ENCODE measurements around the gene ZNF17. TPM values are rescaled to one million over a fixed set of nuclear protein-coding genes. Genes with fewer than 3 reads are reported as not detected.
"Not testable (repeated sequence)": the region's sequence is repeated elsewhere in the genome, so short reads cannot be mapped to it uniquely, and the experiment has no call there.

The ZNF17 gene
- total RNA-seq (12.5 TPM), polyA plus RNA-seq (ENCODE audit: insufficient read depth in 1 of 8, insufficient read length in 8 of 8, low replicate concordance in 1 of 8) (1 to 10 TPM; 5.6 to 8.5 (median 6.6) TPM)
- long read RNA-seq, donor 1 = 0 reads
- long read RNA-seq, donor 2 = 0 reads
- long read RNA-seq, donor 3, partial matches to known transcripts = 0 of 2 reads
- long read RNA-seq, donor 3, other reads (novel, unspliced or antisense) = 0 of 2 reads
- long read RNA-seq, donor 4, partial matches to known transcripts = 0 of 1 reads
- long read RNA-seq, donor 4, other reads (novel, unspliced or antisense) = 0 of 1 reads
- long read RNA-seq, donor 5, partial matches to known transcripts = 0 of 7 reads
- long read RNA-seq, donor 5, other reads (novel, unspliced or antisense) = 0 of 7 reads
- long read RNA-seq, donor 6, partial matches to known transcripts = 0 of 3 reads
- long read RNA-seq, donor 6, other reads (novel, unspliced or antisense) = 0 of 3 reads
- long read RNA-seq, donor 7, partial matches to known transcripts = 0 of 3 reads
- long read RNA-seq, donor 7, other reads (novel, unspliced or antisense) = 0 of 3 reads
- long read RNA-seq, donor 8, partial matches to known transcripts = 0 of 2 reads
- long read RNA-seq, donor 8, other reads (novel, unspliced or antisense) = 0 of 2 reads
- long read RNA-seq, donor 9, partial matches to known transcripts = 0 of 2 reads
- long read RNA-seq, donor 9, other reads (novel, unspliced or antisense) = 0 of 2 reads
- long read RNA-seq, donor 10, partial matches to known transcripts = 0 of 4 reads
- long read RNA-seq, donor 10, other reads (novel, unspliced or antisense) = 0 of 4 reads
- long read RNA-seq, donor 11, partial matches to known transcripts = 0 of 2 reads
- long read RNA-seq, donor 11, other reads (novel, unspliced or antisense) = 0 of 2 reads

- H3K27ac ChIP-seq (ENCODE audit: low read length) = peak within 1 kb of the TSS; percentile 59
- peaks cover 11% of the 10 kb centered on the region for H3K4me1 ChIP-seq (ENCODE audit: control insufficient read depth, insufficient read depth, low read length)
- peak within 1 kb of the TSS; percentile 99 for H3K4me3 ChIP-seq (ENCODE audit: low read length)
- H3K9me3 ChIP-seq (replicated peaks; ENCODE audit: control insufficient read depth, low read depth, low read length) = no peaks in the 10 kb centered on the region
- H3K36me3 ChIP-seq (ENCODE audit: control insufficient read depth, insufficient read depth, low read length) = peaks cover 24% of the 10 kb centered on the region
- no peaks in the 10 kb centered on the region for H3K27me3 ChIP-seq (ENCODE audit: control insufficient read depth, insufficient read depth, low read length)
- peak; percentile 99 for DNase-seq
- under 1% methylated on average over 52 of the region's 55 CpGs for WGBS (ENCODE audit: insufficient coverage)
Measured at GRCh38 chr19:57410877-57411671, at the start of gene ZNF17. Gene ZNF17 (plus strand): TSS chr19:57411161. CDS start chr19:57413616, 2,455 bp downstream.

- no peaks in the 10 kb centered on the region for H3K9me3 ChIP-seq (replicated peaks; ENCODE audit: control insufficient read depth, low read depth, low read length)
- WGBS (ENCODE audit: insufficient coverage) = no CpG with 5 or more reads among the region's 2 CpGs
- peak overlapping the region; percentile 52 for H3K4me3 ChIP-seq (ENCODE audit: low read length)
- H3K36me3 ChIP-seq (ENCODE audit: control insufficient read depth, insufficient read depth, low read length) = peaks cover 17% of the 10 kb centered on the region
- peak overlapping the region; percentile 96 for H3K27ac ChIP-seq (ENCODE audit: low read length)
- no peaks in the 10 kb centered on the region for H3K27me3 ChIP-seq (ENCODE audit: control insufficient read depth, insufficient read depth, low read length)
- DNase-seq = no peak
- peaks cover 11% of the 10 kb centered on the region for H3K4me1 ChIP-seq (ENCODE audit: control insufficient read depth, insufficient read depth, low read length)
Measured at GRCh38 chr19:57362419-57362818, 48.5 kb upstream of the ZNF17 start.

GRCh38 chr19:57362997-57363687 lies 47.8 kb upstream of the ZNF17 start, which contains the start of the genes TRAPPC2B and ZNF547:
Gene TRAPPC2B (plus strand): TSS chr19:57363551. CDS start chr19:57364834, 1,283 bp downstream.
Gene ZNF547 (plus strand): TSS chr19:57363551. CDS start chr19:57368556, 5,005 bp downstream.
- Histone ChIP-seq H3K27me3 (ENCODE audit: control insufficient read depth, insufficient read depth, low read length) (no peaks in the 10 kb centered on the region), H3K4me3 (ENCODE audit: low read length) (peak within 1 kb of the TSS; percentile 84), H3K9me3 (replicated peaks; ENCODE audit: control insufficient read depth, low read depth, low read length) (no peaks in the 10 kb centered on the region), H3K4me1 (ENCODE audit: control insufficient read depth, insufficient read depth, low read length) (peaks cover 11% of the 10 kb centered on the region), H3K27ac (ENCODE audit: low read length) (peak within 1 kb of the TSS; percentile 96), H3K36me3 (ENCODE audit: control insufficient read depth, insufficient read depth, low read length) (peaks cover 14% of the 10 kb centered on the region)
- peak; percentile 100 for DNase-seq
- under 1% methylated on average over 46 of the region's 47 CpGs for WGBS (ENCODE audit: insufficient coverage)

GRCh38 chr19:57363688-57364181 lies 47.2 kb upstream of the ZNF17 start:
- no peaks in the 10 kb centered on the region for H3K9me3 ChIP-seq (replicated peaks; ENCODE audit: control insufficient read depth, low read depth, low read length)
- H3K4me1 ChIP-seq (ENCODE audit: control insufficient read depth, insufficient read depth, low read length) = peaks cover 11% of the 10 kb centered on the region
- no peaks in the 10 kb centered on the region for H3K27me3 ChIP-seq (ENCODE audit: control insufficient read depth, insufficient read depth, low read length)
- 0% methylated on average over 13 of the region's 18 CpGs for WGBS (ENCODE audit: insufficient coverage)
- peaks cover 16% of the 10 kb centered on the region for H3K36me3 ChIP-seq (ENCODE audit: control insufficient read depth, insufficient read depth, low read length)
- DNase-seq = peak; percentile 58
- peak overlapping the region; percentile 84 for H3K4me3 ChIP-seq (ENCODE audit: low read length)
- peak overlapping the region; percentile 96 for H3K27ac ChIP-seq (ENCODE audit: low read length)

- Histone ChIP-seq H3K9me3 (replicated peaks; ENCODE audit: control insufficient read depth, low read depth, low read length) (no peaks in the 10 kb centered on the region), H3K36me3 (ENCODE audit: control insufficient read depth, insufficient read depth, low read length) (peaks cover 20% of the 10 kb centered on the region), H3K4me3 (ENCODE audit: low read length) (no peak overlapping the region), H3K27ac (ENCODE audit: low read length) (no peak overlapping the region), H3K4me1 (ENCODE audit: control insufficient read depth, insufficient read depth, low read length) (peaks cover 11% of the 10 kb centered on the region), H3K27me3 (ENCODE audit: control insufficient read depth, insufficient read depth, low read length) (no peaks in the 10 kb centered on the region)
- WGBS (ENCODE audit: insufficient coverage) = no CpG with 5 or more reads among the region's 2 CpGs
- no peak for DNase-seq
Measured at GRCh38 chr19:57366776-57367175, 44.2 kb upstream of the ZNF17 start.

- Histone ChIP-seq H3K36me3 (ENCODE audit: control insufficient read depth, insufficient read depth, low read length) (peaks cover 47% of the 10 kb centered on the region), H3K9me3 (replicated peaks; ENCODE audit: control insufficient read depth, low read depth, low read length) (peaks cover 15% of the 10 kb centered on the region), H3K27ac (ENCODE audit: low read length) (no peak overlapping the region), H3K27me3 (ENCODE audit: control insufficient read depth, insufficient read depth, low read length) (no peaks in the 10 kb centered on the region), H3K4me1 (ENCODE audit: control insufficient read depth, insufficient read depth, low read length) (no peaks in the 10 kb centered on the region), H3K4me3 (ENCODE audit: low read length) (no peak overlapping the region)
- DNase-seq = no peak
- 95% methylated on average over 5 of the region's 6 CpGs for WGBS (ENCODE audit: insufficient coverage)
Measured at GRCh38 chr19:57374179-57374578, 36.8 kb upstream of the ZNF17 start.

- not testable (repeated sequence) for H3K4me3 ChIP-seq (ENCODE audit: low read length); H3K27me3 ChIP-seq (ENCODE audit: control insufficient read depth, insufficient read depth, low read length); DNase-seq; H3K4me1 ChIP-seq (ENCODE audit: control insufficient read depth, insufficient read depth, low read length); H3K27ac ChIP-seq (ENCODE audit: low read length)
- H3K9me3 ChIP-seq (replicated peaks; ENCODE audit: control insufficient read depth, low read depth, low read length) = peaks cover 15% of the 10 kb centered on the region
- 80% methylated on average over 1 of the region's 2 CpGs for WGBS (ENCODE audit: insufficient coverage)
- H3K36me3 ChIP-seq (ENCODE audit: control insufficient read depth, insufficient read depth, low read length) = peaks cover 47% of the 10 kb centered on the region
Measured at GRCh38 chr19:57374647-57375046, 36.3 kb upstream of the ZNF17 start.

GRCh38 chr19:57376151-57376550 lies 34.8 kb upstream of the ZNF17 start:
- H3K4me3 ChIP-seq (ENCODE audit: low read length) = no peak overlapping the region
- H3K27me3 ChIP-seq (ENCODE audit: control insufficient read depth, insufficient read depth, low read length) = no peaks in the 10 kb centered on the region
- DNase-seq = no peak
- H3K4me1 ChIP-seq (ENCODE audit: control insufficient read depth, insufficient read depth, low read length) = no peaks in the 10 kb centered on the region
- peaks cover 45% of the 10 kb centered on the region for H3K36me3 ChIP-seq (ENCODE audit: control insufficient read depth, insufficient read depth, low read length)
- no peak overlapping the region for H3K27ac ChIP-seq (ENCODE audit: low read length)
- H3K9me3 ChIP-seq (replicated peaks; ENCODE audit: control insufficient read depth, low read depth, low read length) = peaks cover 15% of the 10 kb centered on the region
- WGBS (ENCODE audit: insufficient coverage) = 87% methylated on average over 3 of the region's 6 CpGs

- Histone ChIP-seq H3K9me3 (replicated peaks; ENCODE audit: control insufficient read depth, low read depth, low read length) (peaks cover 15% of the 10 kb centered on the region), H3K36me3 (ENCODE audit: control insufficient read depth, insufficient read depth, low read length) (peaks cover 31% of the 10 kb centered on the region), H3K4me3 (ENCODE audit: low read length) (no peak overlapping the region), H3K27ac (ENCODE audit: low read length) (no peak overlapping the region), H3K27me3 (ENCODE audit: control insufficient read depth, insufficient read depth, low read length) (no peaks in the 10 kb centered on the region), H3K4me1 (ENCODE audit: control insufficient read depth, insufficient read depth, low read length) (no peaks in the 10 kb centered on the region)
- no CpG with 5 or more reads among the region's 3 CpGs for WGBS (ENCODE audit: insufficient coverage)
- no peak for DNase-seq
Measured at GRCh38 chr19:57377498-57378146, 33.3 kb upstream of the ZNF17 start.
